DOHH2 (cell line): ENCODE data around the gene EHHADH.

Experiments used
- CTCF ChIP-seq: fragments of 200-600 bp; sonication (generic); IDR thresholded peaks from one replicate; pipeline ENCODE4 v1.5.1; 2014; ENCODE audit warnings: antibody characterized with exemption, mild to moderate bottlenecking, low read depth, low read length; ENCODE audit not compliant: poor library complexity, severe bottlenecking
- EZH2phosphoT487 ChIP-seq: fragments of 200-600 bp; sonication (generic); IDR thresholded peaks from 2 replicates; pipeline ENCODE4 v1.6.1; 2017; ENCODE audit warnings: borderline replicate concordance, mild to moderate bottlenecking, antibody characterized with exemption, low read length, moderate library complexity, mixed read lengths

GRCh38 chr3:185153171-185153771 lies 100.6 kb downstream of the EHHADH start:
- no peak for TF ChIP-seq CTCF
- TF ChIP-seq EZH2phosphoT487 = no peak
